ENCODE measurements around the gene DCUN1D4.
A peak's percentile ranks its signal among the peaks of the same experiment; 100 is the strongest.

Gene DCUN1D4

GRCh38 chr4:51842554-51843308 is at the start of gene DCUN1D4:
Gene DCUN1D4 (plus strand): TSS chr4:51843153. CDS start chr4:51843243, 90 bp downstream.
- H3K27me3 ChIP-seq (replicated peaks; ENCODE audit: control insufficient read depth, insufficient read depth, low read length), result no peaks in the 10 kb centered on the region
- no peaks in the 10 kb centered on the region for H3K9me3 ChIP-seq (ENCODE audit: control insufficient read depth, low read length)
- peak; percentile 100 for DNase-seq (ENCODE audit: low read depth)
- H3K4me1 ChIP-seq (ENCODE audit: control insufficient read depth, insufficient read depth, low read length), result peaks cover 24% of the 10 kb centered on the region
- peak within 1 kb of the TSS; percentile 96 for H3K4me3 ChIP-seq (ENCODE audit: low read length)
- peak within 1 kb of the TSS; percentile 88 for H3K9ac ChIP-seq (ENCODE audit: low read length)
- H3K36me3 ChIP-seq (ENCODE audit: control insufficient read depth, insufficient read depth, low read length, severe bottlenecking), result no peaks in the 10 kb centered on the region

DNA sequence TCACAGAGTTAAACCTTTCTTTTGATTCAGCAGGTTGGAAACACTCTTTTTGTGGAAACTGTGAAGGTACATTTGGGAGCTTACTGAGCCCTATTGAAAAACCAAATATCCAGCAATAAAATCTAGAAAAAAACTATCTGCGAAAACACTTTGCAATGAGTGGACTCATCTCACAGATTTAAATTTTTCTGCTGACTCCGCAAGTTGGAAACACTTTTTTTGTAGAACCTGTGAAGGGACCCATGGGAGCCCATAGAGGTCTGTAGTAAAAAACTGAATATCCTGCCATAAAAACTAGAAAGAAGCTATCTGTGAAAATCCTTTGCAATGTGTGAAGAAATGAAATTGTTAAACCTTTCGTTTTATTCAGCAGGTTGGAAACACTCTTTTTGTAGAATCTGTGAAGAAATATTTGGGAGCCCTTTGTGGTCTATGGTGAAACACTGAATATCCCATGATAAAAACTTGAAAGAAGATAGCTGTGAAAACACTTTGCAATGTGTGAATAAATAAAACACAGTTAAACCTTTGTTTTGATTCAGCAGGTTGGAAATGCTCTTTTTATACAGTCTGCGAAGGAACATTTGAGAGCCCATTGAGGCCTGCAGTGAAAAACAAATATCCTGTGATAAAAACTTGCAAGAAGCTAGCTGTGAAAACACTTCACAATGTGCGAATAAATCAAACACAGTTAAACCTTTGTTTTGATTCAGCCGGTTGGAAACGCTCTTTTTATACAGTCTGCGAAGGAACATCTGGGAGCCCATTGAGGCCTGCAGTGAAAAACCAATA is 22.3 kb upstream of the DCUN1D4 start:
- DNase-seq (ENCODE audit: low read depth), result no peak
- H3K27me3 ChIP-seq (replicated peaks; ENCODE audit: control insufficient read depth, insufficient read depth, low read length), result no peaks in the 10 kb centered on the region

GRCh38 chr4:51825341-51825740 is 17.6 kb upstream of the DCUN1D4 start:
- Histone ChIP-seq H3K36me3 (ENCODE audit: control insufficient read depth, insufficient read depth, low read length, severe bottlenecking) (no peaks in the 10 kb centered on the region), H3K27me3 (replicated peaks; ENCODE audit: control insufficient read depth, insufficient read depth, low read length) (peaks cover 6% of the 10 kb centered on the region), H3K9me3 (ENCODE audit: control insufficient read depth, low read length) (peaks cover 13% of the 10 kb centered on the region), H3K4me3 (ENCODE audit: low read length) (no peak overlapping the region), H3K4me1 (ENCODE audit: control insufficient read depth, insufficient read depth, low read length) (no peaks in the 10 kb centered on the region), H3K9ac (ENCODE audit: low read length) (no peak overlapping the region)
- DNase-seq (ENCODE audit: low read depth), result no peak

More for the DNA sequence above, 22.3 kb upstream of the DCUN1D4 start:
- H3K9ac ChIP-seq (ENCODE audit: low read length), result no peak overlapping the region
- no peak overlapping the region for H3K4me3 ChIP-seq (ENCODE audit: low read length)
- peaks cover 27% of the 10 kb centered on the region for H3K9me3 ChIP-seq (ENCODE audit: control insufficient read depth, low read length)
- H3K4me1 ChIP-seq (ENCODE audit: control insufficient read depth, insufficient read depth, low read length), result no peaks in the 10 kb centered on the region
- no peaks in the 10 kb centered on the region for H3K36me3 ChIP-seq (ENCODE audit: control insufficient read depth, insufficient read depth, low read length, severe bottlenecking)

GRCh38 chr4:51830156-51830720 is 12.7 kb upstream of the DCUN1D4 start:
- no peak overlapping the region for H3K4me3 ChIP-seq (ENCODE audit: low read length)
- no peaks in the 10 kb centered on the region for H3K9me3 ChIP-seq (ENCODE audit: control insufficient read depth, low read length)
- no peak overlapping the region for H3K9ac ChIP-seq (ENCODE audit: low read length)
- H3K27me3 ChIP-seq (replicated peaks; ENCODE audit: control insufficient read depth, insufficient read depth, low read length), result peaks cover 8% of the 10 kb centered on the region
- no peaks in the 10 kb centered on the region for H3K36me3 ChIP-seq (ENCODE audit: control insufficient read depth, insufficient read depth, low read length, severe bottlenecking)
- DNase-seq (ENCODE audit: low read depth), result no peak
- peaks cover 6% of the 10 kb centered on the region for H3K4me1 ChIP-seq (ENCODE audit: control insufficient read depth, insufficient read depth, low read length)

GRCh38 chr4:51831133-51831532 is 11.8 kb upstream of the DCUN1D4 start:
- H3K9me3 ChIP-seq (ENCODE audit: control insufficient read depth, low read length), result no peaks in the 10 kb centered on the region
- no peak overlapping the region for H3K9ac ChIP-seq (ENCODE audit: low read length)
- no peak overlapping the region for H3K4me3 ChIP-seq (ENCODE audit: low read length)
- no peaks in the 10 kb centered on the region for H3K36me3 ChIP-seq (ENCODE audit: control insufficient read depth, insufficient read depth, low read length, severe bottlenecking)
- peaks cover 6% of the 10 kb centered on the region for H3K4me1 ChIP-seq (ENCODE audit: control insufficient read depth, insufficient read depth, low read length)
- DNase-seq (ENCODE audit: low read depth), result peak; percentile 82
- peaks cover 9% of the 10 kb centered on the region for H3K27me3 ChIP-seq (replicated peaks; ENCODE audit: control insufficient read depth, insufficient read depth, low read length)

- H3K9me3 ChIP-seq (ENCODE audit: control insufficient read depth, low read length), result no peaks in the 10 kb centered on the region
- H3K27me3 ChIP-seq (replicated peaks; ENCODE audit: control insufficient read depth, insufficient read depth, low read length), result peaks cover 4% of the 10 kb centered on the region
- DNase-seq (ENCODE audit: low read depth), result no peak
- no peak overlapping the region for H3K4me3 ChIP-seq (ENCODE audit: low read length)
- H3K9ac ChIP-seq (ENCODE audit: low read length), result no peak overlapping the region
- H3K36me3 ChIP-seq (ENCODE audit: control insufficient read depth, insufficient read depth, low read length, severe bottlenecking), result no peaks in the 10 kb centered on the region
- peaks cover 6% of the 10 kb centered on the region for H3K4me1 ChIP-seq (ENCODE audit: control insufficient read depth, insufficient read depth, low read length)
These were observed 9.7 kb upstream of the DCUN1D4 start for GRCh38 chr4:51833236-51833635.

DNA sequence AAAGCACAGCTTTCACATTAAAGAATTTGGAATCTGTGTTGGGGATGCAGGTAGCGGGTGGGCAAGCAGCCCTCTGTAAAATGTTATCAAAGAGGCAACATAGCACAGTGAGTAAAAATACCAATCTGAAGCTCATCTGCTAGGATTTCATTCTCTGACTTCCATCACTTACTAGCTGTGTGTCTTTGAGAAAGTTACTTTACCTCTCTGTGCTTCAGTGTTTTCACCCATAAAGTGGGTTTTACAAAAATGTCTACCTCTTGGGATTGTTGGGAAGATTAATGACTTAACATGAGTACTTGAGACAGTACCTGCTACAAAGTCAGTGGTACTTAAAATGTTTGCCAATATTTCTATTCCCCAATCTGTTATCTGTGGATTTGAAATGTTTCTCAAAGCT is 7.9 kb upstream of the DCUN1D4 start:
- peaks cover 4% of the 10 kb centered on the region for H3K27me3 ChIP-seq (replicated peaks; ENCODE audit: control insufficient read depth, insufficient read depth, low read length)
- H3K9ac ChIP-seq (ENCODE audit: low read length), result no peak overlapping the region

GRCh38 chr4:51835855-51836254 is 7.1 kb upstream of the DCUN1D4 start:
- H3K9me3 ChIP-seq (ENCODE audit: control insufficient read depth, low read length), result no peaks in the 10 kb centered on the region
- peaks cover 6% of the 10 kb centered on the region for H3K4me1 ChIP-seq (ENCODE audit: control insufficient read depth, insufficient read depth, low read length)
- DNase-seq (ENCODE audit: low read depth), result no peak
- no peak overlapping the region for H3K4me3 ChIP-seq (ENCODE audit: low read length)
- no peaks in the 10 kb centered on the region for H3K36me3 ChIP-seq (ENCODE audit: control insufficient read depth, insufficient read depth, low read length, severe bottlenecking)
- H3K9ac ChIP-seq (ENCODE audit: low read length), result no peak overlapping the region
- H3K27me3 ChIP-seq (replicated peaks; ENCODE audit: control insufficient read depth, insufficient read depth, low read length), result peaks cover 4% of the 10 kb centered on the region

More for the DNA sequence above, 7.9 kb upstream of the DCUN1D4 start:
- H3K9me3 ChIP-seq (ENCODE audit: control insufficient read depth, low read length), result no peaks in the 10 kb centered on the region
- no peak overlapping the region for H3K4me3 ChIP-seq (ENCODE audit: low read length)
- no peak for DNase-seq (ENCODE audit: low read depth)
- H3K36me3 ChIP-seq (ENCODE audit: control insufficient read depth, insufficient read depth, low read length, severe bottlenecking), result no peaks in the 10 kb centered on the region
- peaks cover 6% of the 10 kb centered on the region for H3K4me1 ChIP-seq (ENCODE audit: control insufficient read depth, insufficient read depth, low read length)

GRCh38 chr4:51836549-51836948 is 6.4 kb upstream of the DCUN1D4 start:
- no peaks in the 10 kb centered on the region for H3K36me3 ChIP-seq (ENCODE audit: control insufficient read depth, insufficient read depth, low read length, severe bottlenecking)
- DNase-seq (ENCODE audit: low read depth), result no peak
- H3K9ac ChIP-seq (ENCODE audit: low read length), result no peak overlapping the region
- no peaks in the 10 kb centered on the region for H3K9me3 ChIP-seq (ENCODE audit: control insufficient read depth, low read length)
- H3K4me3 ChIP-seq (ENCODE audit: low read length), result no peak overlapping the region
- H3K27me3 ChIP-seq (replicated peaks; ENCODE audit: control insufficient read depth, insufficient read depth, low read length), result peaks cover 4% of the 10 kb centered on the region
- peaks cover 6% of the 10 kb centered on the region for H3K4me1 ChIP-seq (ENCODE audit: control insufficient read depth, insufficient read depth, low read length)

DNA sequence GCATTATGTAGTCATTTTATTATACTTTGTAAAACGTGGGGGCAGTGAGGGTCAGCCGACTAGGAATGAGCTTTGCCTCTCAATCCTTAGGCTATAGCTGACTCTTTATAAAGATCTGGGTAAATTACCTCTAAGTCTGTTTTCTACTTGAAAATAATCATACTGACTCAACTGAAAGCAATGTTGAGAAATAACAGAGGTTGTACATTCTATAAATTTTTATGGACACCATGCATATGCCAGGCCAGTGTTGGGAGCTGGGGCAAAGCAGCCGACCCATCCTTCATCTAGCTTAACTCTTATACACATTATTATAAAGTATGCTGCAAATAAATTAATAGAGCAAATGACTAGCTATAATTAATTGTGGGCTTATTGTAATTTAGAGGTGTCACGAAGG is 2.2 kb upstream of the DCUN1D4 start:
- Histone ChIP-seq H3K4me1 (ENCODE audit: control insufficient read depth, insufficient read depth, low read length) (peaks cover 10% of the 10 kb centered on the region), H3K9ac (ENCODE audit: low read length) (no peak overlapping the region), H3K4me3 (ENCODE audit: low read length) (no peak overlapping the region)

DNA sequence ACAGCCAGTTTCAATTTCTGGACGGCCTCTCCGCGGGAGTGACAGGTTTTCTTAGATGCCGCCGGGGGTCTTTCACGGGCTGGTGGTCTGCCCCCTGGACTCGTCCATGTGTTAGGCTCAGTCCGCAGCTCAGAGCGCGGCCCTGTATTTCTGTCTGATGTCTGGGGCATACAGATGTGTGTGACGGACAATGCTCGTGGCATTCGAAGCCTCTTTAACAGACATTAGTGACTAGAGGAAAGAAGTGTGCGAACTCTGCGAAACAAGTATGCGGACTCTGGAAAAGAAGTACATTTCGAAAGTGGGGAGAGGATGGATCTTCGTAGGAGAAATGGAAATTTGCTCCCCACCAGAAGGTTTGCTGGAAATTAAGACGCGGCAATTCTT is 793 bp upstream of the DCUN1D4 start:
- no peaks in the 10 kb centered on the region for H3K9me3 ChIP-seq (ENCODE audit: control insufficient read depth, low read length)
- H3K27me3 ChIP-seq (replicated peaks; ENCODE audit: control insufficient read depth, insufficient read depth, low read length), result no peaks in the 10 kb centered on the region
- peak overlapping the region; percentile 96 for H3K4me3 ChIP-seq (ENCODE audit: low read length)
- H3K9ac ChIP-seq (ENCODE audit: low read length), result peak overlapping the region; percentile 88
- peaks cover 24% of the 10 kb centered on the region for H3K4me1 ChIP-seq (ENCODE audit: control insufficient read depth, insufficient read depth, low read length)
- H3K36me3 ChIP-seq (ENCODE audit: control insufficient read depth, insufficient read depth, low read length, severe bottlenecking), result no peaks in the 10 kb centered on the region
- DNase-seq (ENCODE audit: low read depth), result peak; percentile 65

More for the DNA sequence above, 2.2 kb upstream of the DCUN1D4 start:
- DNase-seq (ENCODE audit: low read depth), result peak; percentile 65
- Histone ChIP-seq H3K9me3 (ENCODE audit: control insufficient read depth, low read length) (no peaks in the 10 kb centered on the region), H3K27me3 (replicated peaks; ENCODE audit: control insufficient read depth, insufficient read depth, low read length) (no peaks in the 10 kb centered on the region), H3K36me3 (ENCODE audit: control insufficient read depth, insufficient read depth, low read length, severe bottlenecking) (no peaks in the 10 kb centered on the region)

Measured in adipocyte (in vitro differentiated cells).